HG03457 (cell line): ENCODE measurements around the gene URI1.

ENCODE experiments used
- ATAC-seq: cut with Tn5 transposase; IDR thresholded peaks from one replicate; pipeline ENCODE4 v1.9.1; 2021; ENCODE audit warnings: moderate number of reproducible peaks; ENCODE audit not compliant: unreplicated experiment

The URI1 gene

GRCh38 chr19:30052122-30053075 lies 110.4 kb downstream of the URI1 start:
- no peak for ATAC-seq

- ATAC-seq = no peak
Observed at GRCh38 chr19:30053558-30053957, 111.5 kb downstream of the URI1 start.

GRCh38 chr19:30054210-30054609 lies 112.2 kb downstream of the URI1 start:
- no peak for ATAC-seq

- no peak for ATAC-seq
Observed at GRCh38 chr19:30056580-30056979, 114.5 kb downstream of the URI1 start.

GRCh38 chr19:30059741-30060457 lies 117.9 kb downstream of the URI1 start:
- ATAC-seq = no peak

- ATAC-seq = no peak
Observed at GRCh38 chr19:30060531-30061222, 118.6 kb downstream of the URI1 start.

- ATAC-seq = no peak
Observed at GRCh38 chr19:30061223-30062064, 119.4 kb downstream of the URI1 start.

- no peak for ATAC-seq
Observed at GRCh38 chr19:30062065-30062906, 120.2 kb downstream of the URI1 start.

- no peak for ATAC-seq
Observed at GRCh38 chr19:30062907-30063649, 121.0 kb downstream of the URI1 start.

GRCh38 chr19:30063650-30064347 lies 121.8 kb downstream of the URI1 start:
- ATAC-seq = no peak

- no peak for ATAC-seq
Observed at GRCh38 chr19:30064348-30064699, 122.3 kb downstream of the URI1 start.

GRCh38 chr19:30064771-30065494 lies 122.9 kb downstream of the URI1 start:
- ATAC-seq = no peak

- ATAC-seq = no peak
Observed at GRCh38 chr19:30065680-30066606, 123.9 kb downstream of the URI1 start.
